OCI-LY3 (cell line): ENCODE data around the gene SGK2.
"Not testable (repeated sequence)": the region's sequence is repeated elsewhere in the genome, so short reads cannot be mapped to it uniquely, and the experiment has no call there.

Source experiments
- H2AFZ ChIP-seq: fragments of 200-600, 300-600 bp; shearing (Covaris generic); 2 replicates; pipeline ENCODE4 v1.6.0; 2014; ENCODE audit warnings: antibody characterized with exemption, low read depth, low read length
- H3K27ac ChIP-seq: fragments of 200-600, 300-600 bp; sonication (generic); 2 replicates; pipeline ENCODE4 v1.5.1; 2014; ENCODE audit warnings: mild to moderate bottlenecking, low read length, moderate library complexity, mixed read lengths
- H3K27me3 ChIP-seq: fragments of 200-600, 300-600 bp; sonication (generic); 2 replicates; pipeline ENCODE4 v1.6.1; 2014; ENCODE audit warnings: low read depth, low read length, mixed read lengths
- H3K36me3 ChIP-seq: fragments of 200-600, 300-600 bp; sonication (generic); replicated peaks from 2 replicates; pipeline ENCODE3; 2014; ENCODE audit warnings: low read depth, low read length, mixed read lengths
- H3K4me1 ChIP-seq: fragments of 300-600, 200-600 bp; sonication (generic); 2 replicates; pipeline ENCODE4 v1.6.1; 2014; ENCODE audit warnings: low read length, mixed read lengths
- H3K4me2 ChIP-seq: fragments of 200-600, 300-600 bp; sonication (generic); 2 replicates; pipeline ENCODE4 v1.6.1; 2014; ENCODE audit warnings: low read length, mixed read lengths
- H3K4me3 ChIP-seq: fragments of 300-600, 200-600 bp; sonication (generic); 2 replicates; pipeline ENCODE4 v1.5.1; 2014; ENCODE audit warnings: antibody characterized with exemption, mild to moderate bottlenecking, low read length, moderate library complexity
- H3K79me2 ChIP-seq: fragments of 300-600, 200-600 bp; shearing (Covaris generic); 2 replicates; pipeline ENCODE4 v1.6.1; 2014; ENCODE audit warnings: mild to moderate bottlenecking, low read length, mixed read lengths
- H3K9ac ChIP-seq: fragments of 300-600, 200-600 bp; shearing (Covaris generic); 2 replicates; pipeline ENCODE4 v1.6.0; 2014; ENCODE audit warnings: mild to moderate bottlenecking, low read length, moderate library complexity
- H3K9me3 ChIP-seq: fragments of 200-600, 300-600 bp; shearing (Covaris generic); 2 replicates; pipeline ENCODE4 v1.6.1; 2014; ENCODE audit warnings: low read length, mixed read lengths; ENCODE audit not compliant: insufficient read depth
- H4K20me1 ChIP-seq: fragments of 200-600, 300-600 bp; sonication (generic); 2 replicates; pipeline ENCODE4 v1.6.1; 2016; ENCODE audit warnings: low read length, mixed read lengths; ENCODE audit not compliant: insufficient read depth
- EZH2phosphoT487 ChIP-seq: fragments of 200-600 bp; shearing (Covaris generic); IDR thresholded peaks from 2 replicates; pipeline ENCODE4 v1.6.1; 2018; ENCODE audit warnings: antibody characterized with exemption, mixed run types, low read depth
- TF ChIP-seq, protein P1 (sequence below): fragments of 200-600, 300-600 bp; sonication (generic); IDR thresholded peaks from 2 replicates; pipeline ENCODE4 v1.5.1; 2014; ENCODE audit warnings: antibody characterized with exemption, low read length, low read depth

The SGK2 gene

DNA sequence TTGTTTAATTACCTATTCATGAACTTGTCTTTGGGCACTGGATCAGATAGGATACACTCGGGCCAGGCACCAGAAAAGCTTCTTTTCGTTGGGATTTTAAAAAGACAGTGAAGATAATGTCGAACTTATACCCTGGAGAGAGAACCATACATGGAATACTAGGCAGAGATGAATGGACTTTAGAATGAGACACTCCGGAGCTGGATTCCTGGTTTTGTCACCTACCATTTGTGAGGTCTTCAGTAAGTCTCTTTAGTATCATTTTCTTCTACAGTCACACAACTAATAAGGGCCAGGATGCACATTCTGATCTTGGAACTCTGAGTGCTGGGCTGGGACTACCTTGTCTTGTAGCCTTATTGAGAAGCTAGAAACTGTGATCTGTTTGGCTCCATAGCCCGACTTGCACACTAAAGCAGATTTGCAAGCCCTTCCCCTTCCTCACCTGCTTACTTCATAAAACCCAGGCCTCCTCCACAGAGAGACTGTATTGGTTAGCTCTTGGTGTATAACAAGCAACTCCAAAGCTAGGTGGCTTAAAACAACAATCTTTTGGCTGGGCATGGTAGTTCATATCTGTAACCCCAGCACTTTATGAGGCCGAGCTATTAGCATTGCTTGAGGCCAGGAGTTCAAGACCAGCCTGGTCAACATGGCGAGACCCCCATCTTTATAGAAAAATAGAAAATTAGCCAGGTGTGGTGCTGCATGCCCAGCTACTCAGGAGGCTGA is 24.5 kb downstream of the SGK2 start:
- no peaks in the 10 kb centered on the region for H3K36me3 ChIP-seq
- H3K4me2 ChIP-seq, result no peak overlapping the region
- H3K9ac ChIP-seq, result no peak overlapping the region
- H3K9me3 ChIP-seq, result no peaks in the 10 kb centered on the region
- H3K27me3 ChIP-seq, result peaks cover 12% of the 10 kb centered on the region
- H4K20me1 ChIP-seq, result no peaks in the 10 kb centered on the region
- TF ChIP-seq, protein P1, sequence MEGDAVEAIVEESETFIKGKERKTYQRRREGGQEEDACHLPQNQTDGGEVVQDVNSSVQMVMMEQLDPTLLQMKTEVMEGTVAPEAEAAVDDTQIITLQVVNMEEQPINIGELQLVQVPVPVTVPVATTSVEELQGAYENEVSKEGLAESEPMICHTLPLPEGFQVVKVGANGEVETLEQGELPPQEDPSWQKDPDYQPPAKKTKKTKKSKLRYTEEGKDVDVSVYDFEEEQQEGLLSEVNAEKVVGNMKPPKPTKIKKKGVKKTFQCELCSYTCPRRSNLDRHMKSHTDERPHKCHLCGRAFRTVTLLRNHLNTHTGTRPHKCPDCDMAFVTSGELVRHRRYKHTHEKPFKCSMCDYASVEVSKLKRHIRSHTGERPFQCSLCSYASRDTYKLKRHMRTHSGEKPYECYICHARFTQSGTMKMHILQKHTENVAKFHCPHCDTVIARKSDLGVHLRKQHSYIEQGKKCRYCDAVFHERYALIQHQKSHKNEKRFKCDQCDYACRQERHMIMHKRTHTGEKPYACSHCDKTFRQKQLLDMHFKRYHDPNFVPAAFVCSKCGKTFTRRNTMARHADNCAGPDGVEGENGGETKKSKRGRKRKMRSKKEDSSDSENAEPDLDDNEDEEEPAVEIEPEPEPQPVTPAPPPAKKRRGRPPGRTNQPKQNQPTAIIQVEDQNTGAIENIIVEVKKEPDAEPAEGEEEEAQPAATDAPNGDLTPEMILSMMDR, result no peak
- TF ChIP-seq EZH2phosphoT487, result no peak
- H3K4me1 ChIP-seq, result no peaks in the 10 kb centered on the region
- H3K27ac ChIP-seq, result no peak overlapping the region
- H3K4me3 ChIP-seq, result no peak overlapping the region
- no peak overlapping the region for H2AFZ ChIP-seq
- H3K79me2 ChIP-seq, result no peaks in the 10 kb centered on the region

DNA sequence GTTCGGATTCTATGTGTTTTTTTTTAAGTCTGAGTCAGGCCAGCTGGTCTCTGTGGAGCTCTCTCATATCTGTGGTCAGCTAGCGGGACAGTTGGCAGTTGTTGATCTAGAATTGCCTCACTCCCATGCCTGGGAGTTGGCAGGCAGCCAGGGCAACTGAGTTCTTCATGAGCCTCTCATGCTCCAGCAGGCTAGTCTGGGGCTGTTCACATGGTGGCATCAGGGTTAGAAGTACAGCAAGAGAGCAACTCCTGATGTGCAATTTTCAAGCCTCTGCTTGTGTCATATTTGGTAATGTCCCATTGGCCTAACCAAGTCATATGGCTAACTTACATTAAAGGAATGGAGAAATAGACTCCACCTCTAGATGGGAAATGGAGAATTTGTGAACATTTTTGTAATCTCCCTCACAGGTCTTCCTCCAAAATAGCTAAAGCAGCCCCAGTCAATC is 25.2 kb downstream of the SGK2 start:
- Histone ChIP-seq H3K4me2 (no peak overlapping the region), H3K79me2 (no peaks in the 10 kb centered on the region), H3K9me3 (no peaks in the 10 kb centered on the region), H3K4me3 (no peak overlapping the region), H3K36me3 (no peaks in the 10 kb centered on the region), H3K4me1 (no peaks in the 10 kb centered on the region), H3K9ac (no peak overlapping the region), H3K27ac (no peak overlapping the region), H2AFZ (no peak overlapping the region), H4K20me1 (no peaks in the 10 kb centered on the region), H3K27me3 (peaks cover 12% of the 10 kb centered on the region)
- TF ChIP-seq EZH2phosphoT487, result no peak
- TF ChIP-seq, protein P1, result no peak

- no peak for TF ChIP-seq EZH2phosphoT487
- TF ChIP-seq, protein P1, result no peak
- Histone ChIP-seq H3K36me3 (no peaks in the 10 kb centered on the region), H3K4me1 (peaks cover under 1% of the 10 kb centered on the region; the same call in 1 of the 2 replicates), H3K27me3 (peaks cover 12% of the 10 kb centered on the region), H2AFZ (no peak overlapping the region), H3K9me3 (no peaks in the 10 kb centered on the region), H3K9ac (no peak overlapping the region), H3K79me2 (no peaks in the 10 kb centered on the region), H4K20me1 (no peaks in the 10 kb centered on the region), H3K4me3 (no peak overlapping the region), H3K27ac (no peak overlapping the region), H3K4me2 (no peak overlapping the region)
Measured at GRCh38 chr20:43584448-43585136, 25.8 kb downstream of the SGK2 start.

GRCh38 chr20:43586641-43587040 is 27.8 kb downstream of the SGK2 start:
- TF ChIP-seq, protein P1, result no peak
- no peak for TF ChIP-seq EZH2phosphoT487
- H3K27me3 ChIP-seq, result peaks cover 12% of the 10 kb centered on the region
- no peak overlapping the region for H3K4me3 ChIP-seq
- H4K20me1 ChIP-seq, result no peaks in the 10 kb centered on the region
- no peak overlapping the region for H2AFZ ChIP-seq
- H3K9me3 ChIP-seq, result no peaks in the 10 kb centered on the region
- peaks cover 7% of the 10 kb centered on the region; the same call in 1 of the 2 replicates for H3K79me2 ChIP-seq
- H3K4me2 ChIP-seq, result no peak overlapping the region
- no peaks in the 10 kb centered on the region for H3K36me3 ChIP-seq
- H3K9ac ChIP-seq, result no peak overlapping the region
- no peak overlapping the region for H3K27ac ChIP-seq
- peaks cover 9% of the 10 kb centered on the region for H3K4me1 ChIP-seq

DNA sequence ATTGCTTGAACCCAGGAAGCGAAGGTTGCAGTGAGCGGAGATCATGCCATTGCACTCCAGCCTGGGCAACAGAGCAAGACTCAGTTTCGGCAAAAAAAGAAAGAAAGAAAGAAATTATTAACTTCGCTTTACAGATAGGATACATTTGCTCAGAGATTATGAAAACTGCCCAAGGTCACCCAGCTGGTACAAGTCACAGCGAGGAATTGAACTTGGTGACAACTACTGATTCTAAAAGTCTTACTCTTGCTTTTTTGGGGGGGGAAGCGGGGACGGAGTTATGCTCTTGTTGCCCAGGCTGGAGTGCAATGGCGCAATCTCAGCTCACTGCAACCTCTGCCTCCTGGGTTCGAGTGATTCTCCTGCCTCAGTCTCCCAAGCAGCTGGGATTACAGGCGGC is 29.7 kb downstream of the SGK2 start:
- not testable (repeated sequence) for H4K20me1 ChIP-seq, H3K9ac ChIP-seq, H3K4me3 ChIP-seq, H3K79me2 ChIP-seq, H3K27me3 ChIP-seq, H3K36me3 ChIP-seq, H3K27ac ChIP-seq, H3K9me3 ChIP-seq, H3K4me2 ChIP-seq, H2AFZ ChIP-seq
- peaks cover 11% of the 10 kb centered on the region for H3K4me1 ChIP-seq
